Measurements from ENCODE around the gene CCR3. TPM values are rescaled to one million over a fixed set of nuclear protein-coding genes. Genes with fewer than 3 reads are reported as not detected.

Gene CCR3
- total RNA-seq, 1 donor from 2014 or later = not detected

- DNase-seq (ENCODE audit: low spot score) = no peak
Observed at GRCh38 chr3:46272028-46272451, 29.8 kb downstream of the CCR3 start.

- DNase-seq (ENCODE audit: low spot score) = peak; percentile 74
Observed at GRCh38 chr3:46276497-46277099, 34.3 kb downstream of the CCR3 start.

GRCh38 chr3:46277476-46277875 is 35.2 kb downstream of the CCR3 start:
- no peak for DNase-seq (ENCODE audit: low spot score)

GRCh38 chr3:46278816-46279672 is 36.8 kb downstream of the CCR3 start:
- no peak for DNase-seq (ENCODE audit: low spot score)

- no peak for DNase-seq (ENCODE audit: low spot score)
Observed at GRCh38 chr3:46280105-46280797, 38.0 kb downstream of the CCR3 start.

- no peak for DNase-seq (ENCODE audit: low spot score)
Observed at GRCh38 chr3:46281551-46281950, 39.3 kb downstream of the CCR3 start.

- DNase-seq (ENCODE audit: low spot score) = no peak
Observed at GRCh38 chr3:46282041-46282440, 39.8 kb downstream of the CCR3 start.

GRCh38 chr3:46282696-46283095 is 40.4 kb downstream of the CCR3 start:
- no peak for DNase-seq (ENCODE audit: low spot score)

- DNase-seq (ENCODE audit: low spot score) = no peak
Observed at GRCh38 chr3:46283881-46284450, 41.7 kb downstream of the CCR3 start.

- DNase-seq (ENCODE audit: low spot score) = no peak
Observed at GRCh38 chr3:46284981-46285683, 42.9 kb downstream of the CCR3 start.

- DNase-seq (ENCODE audit: low spot score) = no peak
Observed at GRCh38 chr3:46285931-46286619, 43.8 kb downstream of the CCR3 start.

GRCh38 chr3:46286947-46287565 is 44.8 kb downstream of the CCR3 start:
- DNase-seq (ENCODE audit: low spot score) = no peak

GRCh38 chr3:46289551-46289950 is 47.3 kb downstream of the CCR3 start:
- no peak for DNase-seq (ENCODE audit: low spot score)

GRCh38 chr3:46289966-46290365 is 47.7 kb downstream of the CCR3 start:
- no peak for DNase-seq (ENCODE audit: low spot score)

- no peak for DNase-seq (ENCODE audit: low spot score)
Observed at GRCh38 chr3:46291046-46291445, 48.8 kb downstream of the CCR3 start.

- no peak for DNase-seq (ENCODE audit: low spot score)
Observed at GRCh38 chr3:46293035-46293724, 50.9 kb downstream of the CCR3 start.

- no peak for DNase-seq (ENCODE audit: low spot score)
Observed at GRCh38 chr3:46293991-46294833, 52.0 kb downstream of the CCR3 start.

- DNase-seq (ENCODE audit: low spot score) = no peak
Observed at GRCh38 chr3:46296826-46297225, 54.6 kb downstream of the CCR3 start.
